HepG2 (cell line): ENCODE measurements around the gene MAPKAPK3. TPM values are rescaled to one million over a fixed set of nuclear protein-coding genes. Genes with fewer than 3 reads are reported as not detected.

Experiments used
- ATAC-seq: fragments of 200-7000 bp; cut with Tn5 transposase; 3 replicates; pipeline ENCODE4 v1.9.1; 2020; ENCODE audit warnings: mild to moderate bottlenecking, moderate library complexity
- BruUV-seq: library from RNA; stranded (reverse); fragments of 400-500 nt; replicated peaks from 2 replicates; lab custom pipeline; 2021; lab: Mats Ljungman, UMichigan
- CTCF ChIA-PET: fragments of 300-600 bp; formaldehyde crosslinking; extraction: SDS; loops from one replicate; lab custom pipeline; 2021; ENCODE audit warnings: low total read pairs, inconsistent platforms, low intra/inter-chr PET ratio; lab: Yijun Ruan, JAX
- POLR2A ChIA-PET: fragments of 350-600 bp; sonication (Branson Sonifier 250); formaldehyde crosslinking; loops from one replicate; lab custom pipeline; 2020; ENCODE audit warnings: antibody characterized with exemption, inconsistent platforms; lab: Yijun Ruan, JAX
- DNase-seq: peaks from one replicate; pipeline ENCODE4 v3.0.0-alpha.2; 2015; ENCODE audit warnings: low spot score
- FAIRE-seq: peaks from 3 replicates; lab custom pipeline; 2011; peaks lifted over from hg19 to GRCh38; lab: Jason Lieb, UNC
- H2AFZ ChIP-seq: one replicate; pipeline ENCODE4 v1.6.1; 2011; ENCODE audit warnings: low read length, inconsistent platforms
- H3K27ac ChIP-seq: fragments of 300-600 bp; 3 replicates; pipeline ENCODE4 v1.8.0; 2011; ENCODE audit warnings: mixed run types, mild to moderate bottlenecking, mixed read lengths, low read length, inconsistent platforms; ENCODE audit not compliant: insufficient read depth; ENCODE audit errors: extremely low read length
- H3K27me3 ChIP-seq, 2 experiments: fragments of 200-600 bp in 1 of 2; 2 replicates in 1 of 2; 3 replicates in 1 of 2; pipeline versions ENCODE4 v1.6.0 to v1.8.0; 2011; ENCODE audit warnings: low read length in 2 of 2, mild to moderate bottlenecking in 2 of 2, moderate library complexity in 2 of 2, inconsistent platforms in 1 of 2; ENCODE audit not compliant: insufficient read depth in 2 of 2, control insufficient read depth in 1 of 2
- H3K36me3 ChIP-seq, 2 experiments: fragments of 200-600 bp in 1 of 2; replicated peaks in 1 of 2; 2 replicates in 1 of 2; 3 replicates in 1 of 2; pipeline versions ENCODE4 v1.5.1 to v1.8.0; 2011; ENCODE audit warnings: low read length in 2 of 2, inconsistent platforms in 1 of 2; ENCODE audit not compliant: insufficient read depth in 2 of 2, control insufficient read depth in 1 of 2
- H3K4me1 ChIP-seq: 2 replicates; pipeline ENCODE4 v1.5.1; 2012; ENCODE audit warnings: low read length, inconsistent platforms; ENCODE audit not compliant: insufficient read depth
- H3K4me2 ChIP-seq: 2 replicates; pipeline ENCODE4 v1.6.0; 2011; ENCODE audit warnings: low read depth, low read length, inconsistent platforms
- H3K4me3 ChIP-seq, 3 experiments: fragments of 200-600 bp in 1 of 3; sonication (generic), shearing (Covaris generic) in 1 of 3; replicated peaks in 1 of 3; 2 replicates each; pipeline ENCODE4 v1.5.1; 2011 to 2016; ENCODE audit warnings: low read length in 3 of 3, inconsistent platforms in 2 of 3, low read depth in 2 of 3, mild to moderate bottlenecking in 2 of 3, control low read depth in 1 of 3, mixed read lengths in 1 of 3; ENCODE audit not compliant: insufficient read depth in 1 of 3
- H3K79me2 ChIP-seq: one replicate; pipeline ENCODE4 v1.6.1; 2011; ENCODE audit warnings: low read length, inconsistent platforms; ENCODE audit not compliant: insufficient read depth
- H3K9ac ChIP-seq: 2 replicates; pipeline ENCODE4 v1.6.0; 2011; ENCODE audit warnings: mild to moderate bottlenecking, low read depth, low read length, inconsistent platforms; ENCODE audit not compliant: insufficient read depth
- H3K9me3 ChIP-seq: 2 replicates; pipeline ENCODE4 v1.5.1; 2012; ENCODE audit warnings: mild to moderate bottlenecking, low read length
- H4K20me1 ChIP-seq: 2 replicates; pipeline ENCODE4 v1.6.0; 2011; ENCODE audit warnings: inconsistent platforms, mild to moderate bottlenecking, low read length, moderate library complexity; ENCODE audit not compliant: insufficient read depth
- ARID5B ChIP-seq: IDR thresholded peaks from 2 replicates; pipeline ENCODE4 v1.4.0; 2020; ENCODE audit warnings: mild to moderate bottlenecking, missing genetic modification reagents
- BRD4 ChIP-seq: sonication (generic); formaldehyde crosslinking; IDR thresholded peaks from 2 replicates; pipeline ENCODE4 v1.4.0; 2020; ENCODE audit warnings: missing genetic modification reagents
- CREB3 ChIP-seq: sonication (generic); formaldehyde crosslinking; IDR thresholded peaks from 2 replicates; pipeline ENCODE4 v1.5.0; 2020; ENCODE audit warnings: missing genetic modification reagents
- RFX3 ChIP-seq: IDR thresholded peaks from 2 replicates; pipeline ENCODE4 v1.6.1; 2016; ENCODE audit warnings: missing biosample characterization, missing genetic modification reagents
- ZNF232 ChIP-seq: sonication (generic); formaldehyde crosslinking; IDR thresholded peaks from 2 replicates; pipeline ENCODE4 v1.4.0; 2020; ENCODE audit warnings: missing genetic modification reagents, borderline replicate concordance
- ZNF605 ChIP-seq: sonication (generic); formaldehyde crosslinking; IDR thresholded peaks from 2 replicates; pipeline ENCODE4 v1.8.0; 2022; ENCODE audit warnings: mild to moderate bottlenecking, missing genetic modification reagents
- ZNF670 ChIP-seq: sonication (generic); formaldehyde crosslinking; IDR thresholded peaks from 2 replicates; pipeline ENCODE4 v1.8.0; 2022; ENCODE audit warnings: mild to moderate bottlenecking, missing genetic modification reagents, borderline replicate concordance
- WGBS: methylation state at CpG from one replicate; pipeline ENCODE4 v1.1.6; 2017; ENCODE audit warnings: low lambda C conversion rate; 5-methylcytosine and 5-hydroxymethylcytosine counted together
- in situ Hi-C: cut with HindIII; loops from 2 replicates; pipeline ENCODE4 v1.10.0; 2017; ENCODE audit warnings: low pct_unique_long_range_greater_than_20kb; ENCODE audit not compliant: extremely low pct_ligation_motif_present
- intact Hi-C: fragments of 100-400 bp; cut with micrococcal nuclease; formaldehyde crosslinking; loops from one replicate; pipeline ENCODE4 v1.10.0; 2022; ENCODE audit not compliant: unreplicated experiment
- polyA plus RNA-seq, 8 experiments: library from polyadenylated mRNA; depleted of rRNA in 3 of 8; stranded (reverse) in 7 of 8; unstranded in 1 of 8; fragments of >200 nt; fragmentation: Illumina TruSeq in 4 of 8; extraction: Trizol in 4 of 8; gene quantifications; 2 replicates each; pipeline versions ENCODE4 v1.2.1 to v1.2.3, GENCODE V29; 2011 to 2016; ENCODE audit warnings: low read depth in 4 of 8, missing spikeins in 1 of 8, mixed read lengths in 1 of 8; ENCODE audit not compliant: insufficient read depth in 1 of 8
- total RNA-seq, 5 experiments: library from RNA; depleted of rRNA; stranded (reverse); fragments of >200 nt; fragmentation: Illumina TruSeq; extraction: Trizol; gene quantifications; 2 replicates each; pipeline ENCODE4 v1.2.3, GENCODE V29; 2016; ENCODE audit warnings: low read depth in 1 of 5

The MAPKAPK3 gene
- total and polyA plus RNA-seq, 2 of the 13 experiments (the other 11 are each of a cell fraction or from before 2014, with no cell fraction given) = 39.9 to 41.2 TPM

GRCh38 chr3:50607271-50608091 is 9.5 kb upstream of the MAPKAPK3 start:
- ChIA-PET POLR2A (interaction anchor here (1.0 to 2.1 kb wide), 3 partner anchors 16 to 38 kb away, joined by 3 to 5 read pairs (median 3); partner anchors contain the start of gene HEMK1), CTCF (no interaction called here)
- ATAC-seq (no peak), DNase-seq (no peak), FAIRE-seq (no peak)
- intact Hi-C loops = no loop called here
- 0 out of 5 replicates have a peak, but pooled peaks cover 0 to 3% of the 10 kb centered on the region in 2 experiments for H3K27me3 ChIP-seq
- H3K4me1 ChIP-seq = peaks cover 62% of the 10 kb centered on the region
- TF ChIP-seq ZNF605 (CRISPR knock-in tag) (no peak), CREB3 (CRISPR knock-in tag) (no peak), BRD4 (CRISPR knock-in tag) (no peak), RFX3 (CRISPR knock-in tag) (no peak), ARID5B (CRISPR knock-in tag) (no peak), ZNF670 (CRISPR knock-in tag) (no peak), ZNF232 (CRISPR knock-in tag) (no peak)
- H4K20me1 ChIP-seq = no peaks in the 10 kb centered on the region
- BruUV-seq = no TSS peak
- no peaks in the 10 kb centered on the region for H3K9me3 ChIP-seq
- H3K4me3 ChIP-seq = no peak overlapping the region
- no peak overlapping the region for H3K27ac ChIP-seq
- peaks cover 0 to 5% of the 10 kb centered on the region in 2 experiments; a peak in 1 of 5 replicates for H3K36me3 ChIP-seq
- H3K79me2 ChIP-seq = no peaks in the 10 kb centered on the region
- WGBS = 93% methylated on average over 16 of the region's 29 CpGs
- in situ Hi-C loops = no loop called here
- no peak overlapping the region for H3K9ac ChIP-seq
- H2AFZ ChIP-seq = no peak overlapping the region
- no peak overlapping the region for H3K4me2 ChIP-seq
